NCI-H1092 (cell line): ENCODE data around the gene COPE.

Experiments used
- DNase-seq: peaks from one replicate; lab custom pipeline; 2025; lab: John Stamatoyannopoulos, UW

The COPE gene

DNA sequence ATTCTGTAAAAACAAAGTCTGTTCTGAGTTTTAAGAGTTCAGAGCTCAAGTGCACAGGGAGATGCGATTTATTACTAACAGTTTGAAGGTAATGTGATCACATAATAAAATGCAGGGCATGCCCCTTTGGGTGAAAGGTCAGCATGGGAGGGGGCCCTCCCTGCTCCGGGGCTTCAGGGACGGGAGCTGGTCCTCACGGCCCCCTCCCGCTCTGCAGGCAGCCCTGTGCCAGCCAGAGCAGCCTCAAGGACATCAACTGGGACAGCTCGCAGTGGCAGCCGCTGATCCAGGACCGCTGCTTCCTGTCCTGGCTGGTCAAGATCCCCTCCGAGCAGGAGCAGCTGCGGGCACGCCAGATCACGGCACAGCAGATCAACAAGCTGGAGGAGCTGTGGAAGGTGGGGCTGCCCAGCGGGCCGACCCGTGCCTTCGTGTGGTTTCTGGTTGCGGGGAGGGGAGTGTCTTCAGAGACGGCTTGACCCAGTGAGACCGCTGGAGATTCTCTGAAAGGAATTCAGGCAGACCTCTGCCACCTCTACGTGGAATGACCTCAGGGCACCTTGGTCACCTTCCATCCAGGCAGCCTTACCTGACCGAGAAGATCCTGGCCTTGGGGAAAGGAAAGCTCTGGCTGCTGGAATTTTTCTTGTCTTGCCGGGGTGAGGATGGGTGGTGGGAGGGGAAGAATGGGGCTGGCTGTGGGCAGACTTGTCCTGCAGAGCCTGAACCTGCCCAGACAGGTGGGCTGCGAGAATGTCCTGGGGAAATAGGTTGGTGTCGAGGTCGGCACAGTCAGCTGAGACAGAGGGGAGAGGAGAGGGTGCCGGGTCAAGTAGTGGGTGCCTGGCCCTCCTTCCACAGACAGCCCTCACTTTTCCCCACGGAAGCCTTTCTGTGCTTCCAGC lies 68.5 kb downstream of the COPE start:
- DNase-seq = no peak

GRCh38 chr19:18849838-18850400 lies 69.3 kb downstream of the COPE start:
- no peak for DNase-seq
